Esophagus muscularis mucosa (tissue), 3 donors: ENCODE results near the gene SLC7A4.

Source experiments
- EP300 ChIP-seq: sonication (generic); formaldehyde crosslinking; IDR thresholded peaks from one replicate; pipeline ENCODE4 v1.6.1; 2017; ENCODE audit warnings: antibody characterized with exemption
- TF ChIP-seq, protein P1 (sequence below), 3 experiments: fragments of 200-600 bp in 2 of 3; fragments of 450-650 bp in 1 of 3; sonication (generic) in 2 of 3; IDR thresholded peaks; one replicate each; pipeline ENCODE4 v1.5.1; 2017 to 2019; ENCODE audit warnings: antibody characterized with exemption in 3 of 3, mild to moderate bottlenecking in 2 of 3, moderate library complexity in 1 of 3

DNA sequence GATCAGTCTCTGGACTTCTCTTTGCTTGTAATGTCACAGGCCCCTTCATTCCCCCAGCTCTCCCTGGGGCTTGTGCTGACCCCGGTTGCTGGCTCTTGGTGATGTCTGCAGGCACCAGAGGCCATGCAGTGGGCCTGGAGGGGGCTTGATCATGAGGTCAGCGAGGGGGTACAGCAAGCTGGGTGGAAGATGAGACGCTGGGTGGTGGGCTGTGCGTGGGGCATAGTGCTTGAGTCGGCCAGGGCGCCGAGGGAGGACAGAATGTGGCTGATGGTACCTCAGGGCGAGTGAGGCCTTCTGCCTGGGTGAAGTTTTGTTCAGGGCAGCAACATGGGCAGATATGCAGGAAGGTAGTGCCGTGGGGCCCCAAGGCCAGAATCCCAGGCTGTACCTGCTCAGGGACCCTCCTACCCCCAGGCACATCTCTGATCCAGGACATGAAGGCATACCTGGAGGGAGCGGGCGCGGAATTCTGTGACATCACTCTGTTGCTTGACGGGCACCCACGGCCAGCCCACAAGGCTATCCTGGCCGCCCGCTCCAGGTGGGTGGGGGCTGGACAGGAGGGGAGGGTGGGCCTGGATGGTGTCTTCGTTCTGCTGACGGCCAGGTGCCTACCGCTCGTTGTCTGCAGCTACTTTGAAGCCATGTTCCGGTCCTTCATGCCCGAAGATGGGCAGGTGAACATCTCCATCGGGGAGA lies 36.9 kb downstream of the SLC7A4 start:
- TF ChIP-seq, protein P1, sequence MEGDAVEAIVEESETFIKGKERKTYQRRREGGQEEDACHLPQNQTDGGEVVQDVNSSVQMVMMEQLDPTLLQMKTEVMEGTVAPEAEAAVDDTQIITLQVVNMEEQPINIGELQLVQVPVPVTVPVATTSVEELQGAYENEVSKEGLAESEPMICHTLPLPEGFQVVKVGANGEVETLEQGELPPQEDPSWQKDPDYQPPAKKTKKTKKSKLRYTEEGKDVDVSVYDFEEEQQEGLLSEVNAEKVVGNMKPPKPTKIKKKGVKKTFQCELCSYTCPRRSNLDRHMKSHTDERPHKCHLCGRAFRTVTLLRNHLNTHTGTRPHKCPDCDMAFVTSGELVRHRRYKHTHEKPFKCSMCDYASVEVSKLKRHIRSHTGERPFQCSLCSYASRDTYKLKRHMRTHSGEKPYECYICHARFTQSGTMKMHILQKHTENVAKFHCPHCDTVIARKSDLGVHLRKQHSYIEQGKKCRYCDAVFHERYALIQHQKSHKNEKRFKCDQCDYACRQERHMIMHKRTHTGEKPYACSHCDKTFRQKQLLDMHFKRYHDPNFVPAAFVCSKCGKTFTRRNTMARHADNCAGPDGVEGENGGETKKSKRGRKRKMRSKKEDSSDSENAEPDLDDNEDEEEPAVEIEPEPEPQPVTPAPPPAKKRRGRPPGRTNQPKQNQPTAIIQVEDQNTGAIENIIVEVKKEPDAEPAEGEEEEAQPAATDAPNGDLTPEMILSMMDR (IDR thresholded peaks at IDR 0.05): no peak
- TF ChIP-seq EP300: no peak
